HEK293 (cell line): ENCODE results near the gene PRMT2.

Experiments
- CTCF ChIA-PET: fragments of 350-600 bp; formaldehyde crosslinking; extraction: SDS; loops from one replicate; lab custom pipeline; 2021; ENCODE audit warnings: antibody characterized with exemption; lab: Yijun Ruan, JAX
- POLR2A ChIA-PET: fragments of 300-600 bp; formaldehyde crosslinking; extraction: SDS; loops from one replicate; lab custom pipeline; 2020; ENCODE audit warnings: antibody characterized with exemption, inconsistent platforms; lab: Yijun Ruan, JAX
- H3K27ac ChIP-seq: fragments of 200-500 bp; sonication (Bioruptor generic); 2 replicates; pipeline ENCODE4 v1.5.1; 2014; ENCODE audit warnings: low read depth, low read length, control low read depth, inconsistent platforms; ENCODE audit errors: extremely low read depth
- H3K36me3 ChIP-seq, 2 experiments: fragments of 200-500 bp in 1 of 2; sonication (Bioruptor generic) in 1 of 2; 1 replicate in 1 of 2; 2 replicates in 1 of 2; pipeline ENCODE4 v1.5.1; 2014 to 2017; ENCODE audit warnings: inconsistent platforms in 2 of 2, low read length in 2 of 2; ENCODE audit not compliant: control insufficient read depth in 2 of 2, insufficient read depth in 1 of 2
- H3K4me1 ChIP-seq: fragments of 200-500 bp; sonication (Bioruptor generic); 2 replicates; pipeline ENCODE4 v1.5.1; 2014; ENCODE audit warnings: mild to moderate bottlenecking, low read length, inconsistent platforms; ENCODE audit not compliant: control insufficient read depth, insufficient read depth
- H3K4me3 ChIP-seq: 2 replicates; pipeline ENCODE4 v1.5.1; 2011; ENCODE audit warnings: low read depth, mild to moderate bottlenecking, control low read depth, low read length, moderate library complexity
- H3K9me3 ChIP-seq: fragments of 200-500 bp; sonication (Bioruptor generic); 2 replicates; pipeline ENCODE4 v1.5.1; 2014; ENCODE audit warnings: low read depth, low read length, inconsistent platforms; ENCODE audit not compliant: control insufficient read depth, insufficient read depth
- EGR2 ChIP-seq: fragments of 450-650 bp; formaldehyde crosslinking; IDR thresholded peaks from 2 replicates; pipeline ENCODE4 v1.5.1; 2016; ENCODE audit warnings: low read depth, missing biosample characterization, missing genetic modification characterization
- GLIS1 ChIP-seq: fragments of 450-650 bp; formaldehyde crosslinking; IDR thresholded peaks from 2 replicates; pipeline ENCODE4 v1.5.1; 2016; ENCODE audit warnings: missing biosample characterization, missing genetic modification characterization
- KLF8 ChIP-seq: fragments of 450-650 bp; formaldehyde crosslinking; IDR thresholded peaks from 2 replicates; pipeline ENCODE4 v1.5.1; 2016; ENCODE audit warnings: missing biosample characterization, missing genetic modification characterization
- KLF9 ChIP-seq: fragments of 450-650 bp; formaldehyde crosslinking; IDR thresholded peaks from 2 replicates; pipeline ENCODE4 v1.5.1; 2016; ENCODE audit warnings: missing biosample characterization, missing genetic modification characterization, low read depth
- MEIS1 ChIP-seq: sonication (generic); formaldehyde crosslinking; IDR thresholded peaks from 2 replicates; pipeline ENCODE4 v1.8.1; 2022; ENCODE audit warnings: missing genetic modification reagents, mild to moderate bottlenecking, borderline replicate concordance
- REST ChIP-seq: fragments of 450-650 bp; formaldehyde crosslinking; IDR thresholded peaks from 2 replicates; pipeline ENCODE4 v1.5.1; 2016; ENCODE audit warnings: missing biosample characterization, missing genetic modification characterization
- TSHZ1 ChIP-seq: fragments of 450-650 bp; formaldehyde crosslinking; IDR thresholded peaks from 2 replicates; pipeline ENCODE4 v1.5.1; 2016; ENCODE audit warnings: missing biosample characterization, missing genetic modification characterization, borderline replicate concordance
- ZIC2 ChIP-seq: fragments of 450-650 bp; formaldehyde crosslinking; IDR thresholded peaks from 2 replicates; pipeline ENCODE4 v1.5.1; 2016; ENCODE audit warnings: missing biosample characterization, missing genetic modification characterization
- ZNF211 ChIP-seq: fragments of 450-650 bp; formaldehyde crosslinking; IDR thresholded peaks from 2 replicates; pipeline ENCODE4 v1.5.1; 2016; ENCODE audit warnings: low read depth, missing biosample characterization, missing genetic modification characterization
- ZNF221 ChIP-seq: fragments of 450-650 bp; formaldehyde crosslinking; IDR thresholded peaks from 2 replicates; pipeline ENCODE4 v1.5.1; 2017; ENCODE audit warnings: missing biosample characterization, missing genetic modification characterization, borderline replicate concordance
- ZNF302 ChIP-seq: fragments of 450-650 bp; formaldehyde crosslinking; IDR thresholded peaks from 2 replicates; pipeline ENCODE4 v1.5.1; 2016; ENCODE audit warnings: missing biosample characterization, missing genetic modification characterization, low read depth
- ZNF426 ChIP-seq: fragments of 450-650 bp; formaldehyde crosslinking; IDR thresholded peaks from 2 replicates; pipeline ENCODE4 v1.5.1; 2017; ENCODE audit warnings: missing biosample characterization, missing genetic modification characterization, mild to moderate bottlenecking, inconsistent platforms, moderate library complexity
- ZNF677 ChIP-seq: fragments of 450-650 bp; IDR thresholded peaks from 2 replicates; pipeline ENCODE4 v1.5.0; 2018; ENCODE audit warnings: missing biosample characterization, mild to moderate bottlenecking, missing genetic modification characterization, moderate library complexity
- TF ChIP-seq, protein P1 (sequence below): fragments of 450-650 bp; formaldehyde crosslinking; IDR thresholded peaks from 2 replicates; pipeline ENCODE4 v1.5.1; 2016; ENCODE audit warnings: missing biosample characterization, missing genetic modification characterization

Gene PRMT2

DNA sequence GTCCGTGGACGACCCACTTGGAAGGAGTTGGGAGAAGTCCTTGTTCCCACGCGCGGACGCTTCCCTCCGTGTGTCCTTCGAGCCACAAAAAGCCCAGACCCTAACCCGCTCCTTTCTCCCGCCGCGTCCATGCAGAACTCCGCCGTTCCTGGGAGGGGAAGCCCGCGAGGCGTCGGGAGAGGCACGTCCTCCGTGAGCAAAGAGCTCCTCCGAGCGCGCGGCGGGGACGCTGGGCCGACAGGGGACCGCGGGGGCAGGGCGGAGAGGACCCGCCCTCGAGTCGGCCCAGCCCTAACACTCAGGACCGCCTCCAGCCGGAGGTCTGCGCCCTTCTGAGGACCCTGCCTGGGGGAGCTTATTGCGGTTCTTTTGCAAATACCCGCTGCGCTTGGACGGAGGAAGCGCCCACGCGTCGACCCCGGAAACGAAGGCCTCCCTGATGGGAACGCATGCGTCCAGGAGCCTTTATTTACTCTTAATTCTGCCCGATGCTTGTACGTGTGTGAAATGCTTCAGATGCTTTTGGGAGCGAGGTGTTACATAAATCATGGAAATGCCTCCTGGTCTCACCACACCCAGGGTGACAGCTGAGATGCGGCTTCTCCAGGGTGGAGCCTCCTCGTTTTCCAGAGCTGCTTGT lies 32.4 kb downstream of the PRMT2 start (continued):
- peak; percentile 97 for TF ChIP-seq ZIC2 (tag by site-specific recombination)
- no peak for TF ChIP-seq ZNF221 (tag by site-specific recombination)
- TF ChIP-seq KLF9 (tag by site-specific recombination) = peak; percentile 43; the same call in 1 of the 2 replicates
- 0 out of 2 replicates have a peak, but pooled peaks have one; percentile 30 for TF ChIP-seq MEIS1 (CRISPR knock-in tag)
- peak; percentile 80 for TF ChIP-seq EGR2
- no peak for TF ChIP-seq ZNF677
- TF ChIP-seq GLIS1 (tag by site-specific recombination) = peak; percentile 99

DNA sequence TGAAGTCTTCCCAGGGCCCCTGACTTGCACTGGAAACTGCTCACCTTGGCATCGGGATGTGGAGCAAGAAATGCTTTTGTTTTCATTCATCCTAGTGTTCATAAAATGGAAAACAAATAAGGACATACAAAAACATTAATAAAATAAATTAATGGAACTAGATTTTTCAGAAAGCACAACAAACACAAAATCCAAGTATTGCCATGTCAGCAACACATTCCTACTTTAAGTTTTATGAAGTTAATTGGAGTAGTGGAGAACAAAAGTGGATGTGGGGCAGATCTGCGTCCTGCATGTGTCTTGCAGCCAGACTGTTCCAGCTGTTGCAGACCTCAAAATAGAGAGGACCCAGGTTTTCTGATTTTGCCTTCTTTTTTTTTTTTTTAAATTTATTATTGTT lies 32.9 kb downstream of the PRMT2 start:
- H3K9me3 ChIP-seq = no peaks in the 10 kb centered on the region
- no peak overlapping the region for H3K4me3 ChIP-seq
- H3K4me1 ChIP-seq = no peaks in the 10 kb centered on the region
- POLR2A ChIA-PET = interaction anchor here (0.8 to 3.1 kb wide), 2 partner anchors 29 to 33 kb away, joined by 4 to 13 read pairs; partner anchors contain the start of gene PRMT2
- CTCF ChIA-PET = interaction anchor here (0.7 to 1.0 kb wide), 3 partner anchors 12 to 28 kb away, joined by 3 to 4 read pairs (median 4); no protein-coding TSS in a partner anchor
- TF ChIP-seq KLF8 (no peak), TSHZ1 (tag by site-specific recombination) (no peak), ZNF211 (no peak), ZNF302 (tag by site-specific recombination) (no peak), REST (tag by site-specific recombination) (no peak), ZNF426 (tag by site-specific recombination) (no peak)
- TF ChIP-seq, protein P1, sequence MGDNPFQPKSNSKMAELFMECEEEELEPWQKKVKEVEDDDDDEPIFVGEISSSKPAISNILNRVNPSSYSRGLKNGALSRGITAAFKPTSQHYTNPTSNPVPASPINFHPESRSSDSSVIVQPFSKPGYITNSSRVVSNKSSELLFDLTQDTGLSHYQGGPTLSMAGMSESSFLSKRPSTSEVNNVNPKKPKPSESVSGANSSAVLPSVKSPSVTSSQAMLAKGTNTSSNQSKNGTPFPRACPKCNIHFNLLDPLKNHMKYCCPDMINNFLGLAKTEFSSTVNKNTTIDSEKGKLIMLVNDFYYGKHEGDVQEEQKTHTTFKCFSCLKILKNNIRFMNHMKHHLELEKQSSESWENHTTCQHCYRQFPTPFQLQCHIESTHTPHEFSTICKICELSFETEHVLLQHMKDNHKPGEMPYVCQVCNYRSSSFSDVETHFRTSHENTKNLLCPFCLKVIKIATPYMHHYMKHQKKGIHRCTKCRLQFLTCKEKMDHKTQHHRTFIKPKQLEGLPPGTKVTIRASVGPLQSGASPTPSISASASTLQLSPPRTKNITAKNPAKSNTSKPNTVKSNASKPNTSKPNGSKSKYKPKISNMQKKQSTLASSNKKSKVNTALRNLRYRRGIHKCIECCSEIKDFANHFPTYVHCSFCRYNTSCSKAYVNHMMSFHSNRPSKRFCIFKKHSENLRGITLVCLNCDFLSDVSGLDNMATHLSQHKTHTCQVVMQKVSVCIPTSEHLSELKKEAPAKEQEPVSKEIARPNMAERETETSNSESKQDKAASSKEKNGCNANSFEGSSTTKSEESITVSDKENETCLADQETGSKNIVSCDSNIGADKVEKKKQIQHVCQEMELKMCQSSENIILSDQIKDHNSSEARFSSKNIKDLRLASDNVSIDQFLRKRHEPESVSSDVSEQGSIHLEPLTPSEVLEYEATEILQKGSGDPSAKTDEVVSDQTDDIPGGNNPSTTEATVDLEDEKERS (tag by site-specific recombination) = no peak
- TF ChIP-seq, all 188 proteins: peak for 0
- Histone ChIP-seq H3K27ac (no peak overlapping the region; the same call in 1 of the 2 replicates), H3K36me3 (peaks cover 5 to 17% of the 10 kb centered on the region in 2 experiments)
